Transverse colon (tissue), 4 donors: ENCODE measurements around the gene GLRX3. TPM values are rescaled to one million over a fixed set of nuclear protein-coding genes. Genes with fewer than 3 reads are reported as not detected.

Source experiments
- DNase-seq: peaks from one replicate; pipeline ENCODE4 v3.0.0-alpha.2; 2019
- H3K27ac ChIP-seq, 4 donors: fragments of 200-600 bp; sonication (generic); 2 replicates each; pipeline ENCODE4 v1.5.1; 2016 to 2018; ENCODE audit warnings: inconsistent platforms in 4 of 4
- H3K27me3 ChIP-seq: fragments of 200-600 bp; sonication (generic); 2 replicates; pipeline ENCODE4 v1.5.1; 2017; ENCODE audit warnings: inconsistent platforms
- H3K36me3 ChIP-seq, 4 donors: fragments of 200-600 bp; sonication (generic); 2 replicates each; pipeline ENCODE4 v1.5.1; 2017 to 2019; ENCODE audit warnings: inconsistent platforms in 4 of 4
- H3K4me1 ChIP-seq, 4 donors: fragments of 200-600 bp; sonication (generic); 2 replicates each; pipeline ENCODE4 v1.5.1; 2017 to 2020; ENCODE audit warnings: inconsistent platforms in 4 of 4
- H3K4me3 ChIP-seq, 4 donors: fragments of 200-600 bp; sonication (generic); 1 replicate in 1 of 4; 2 replicates in 3 of 4; pipeline versions ENCODE4 v1.5.1 to v1.6.1; 2017 to 2019; ENCODE audit warnings: inconsistent platforms in 4 of 4
- H3K9me3 ChIP-seq, 2 donors: fragments of 200-600 bp; sonication (generic); 2 replicates each; pipeline ENCODE4 v1.5.1; 2017 to 2019; ENCODE audit warnings: inconsistent platforms in 2 of 2
- EP300 ChIP-seq: sonication (generic); formaldehyde crosslinking; IDR thresholded peaks from one replicate; pipeline ENCODE4 v1.6.1; 2017; ENCODE audit warnings: antibody characterized with exemption, low read depth
- POLR2A ChIP-seq: fragments of 450-650 bp; IDR thresholded peaks from one replicate; pipeline ENCODE4 v1.6.1; 2016; ENCODE audit warnings: antibody characterized with exemption, mild to moderate bottlenecking, moderate library complexity
- POLR2AphosphoS5 ChIP-seq, 3 donors: sonication (generic); formaldehyde crosslinking; IDR thresholded peaks; one replicate each; pipeline ENCODE4 v1.6.1; 2016; ENCODE audit warnings: antibody characterized with exemption in 3 of 3
- WGBS, 2 donors: methylation state at CpG; one replicate each; pipeline ENCODE4 v1.1.5; 2018; ENCODE audit warnings: low coverage in 1 of 2; 5-methylcytosine and 5-hydroxymethylcytosine counted together
- in situ Hi-C, 4 donors: fragments of 200-750 bp; cut with MboI; loops; one replicate each; pipeline versions ENCODE4 v1.15.0 to v1.15.1; 2017; ENCODE audit warnings: low sequenced_read_pairs in 3 of 4, low pct_ligation_motif_present in 1 of 4, low pct_unique_long_range_greater_than_20kb in 1 of 4
- intact Hi-C: fragments of 100-400 bp; cut with DNase I; formaldehyde crosslinking; loops from one replicate; pipeline ENCODE4 v1.15.1; 2023; ENCODE audit warnings: low total_unique reads
- total RNA-seq, 4 donors: library from RNA; depleted of rRNA; stranded (reverse); fragments of >200 nt; gene quantifications; one replicate each; pipeline ENCODE4 v1.1.0, GENCODE V29; 2016
- TF ChIP-seq, protein P1 (sequence below), 5 experiments: fragments of 200-600 bp in 3 of 5; fragments of 450-650 bp in 2 of 5; sonication (generic) in 3 of 5; IDR thresholded peaks; 1 replicate in 2 of 5; 2 replicates in 3 of 5; pipeline ENCODE4 v1.5.1; 2016 to 2017; ENCODE audit warnings: antibody characterized with exemption in 5 of 5, inconsistent platforms in 3 of 5, mild to moderate bottlenecking in 2 of 5, moderate library complexity in 1 of 5

GLRX3 gene
- total RNA-seq, 4 donors from 2014 or later: 32.7 to 38.2 (median 34.3) TPM

DNA sequence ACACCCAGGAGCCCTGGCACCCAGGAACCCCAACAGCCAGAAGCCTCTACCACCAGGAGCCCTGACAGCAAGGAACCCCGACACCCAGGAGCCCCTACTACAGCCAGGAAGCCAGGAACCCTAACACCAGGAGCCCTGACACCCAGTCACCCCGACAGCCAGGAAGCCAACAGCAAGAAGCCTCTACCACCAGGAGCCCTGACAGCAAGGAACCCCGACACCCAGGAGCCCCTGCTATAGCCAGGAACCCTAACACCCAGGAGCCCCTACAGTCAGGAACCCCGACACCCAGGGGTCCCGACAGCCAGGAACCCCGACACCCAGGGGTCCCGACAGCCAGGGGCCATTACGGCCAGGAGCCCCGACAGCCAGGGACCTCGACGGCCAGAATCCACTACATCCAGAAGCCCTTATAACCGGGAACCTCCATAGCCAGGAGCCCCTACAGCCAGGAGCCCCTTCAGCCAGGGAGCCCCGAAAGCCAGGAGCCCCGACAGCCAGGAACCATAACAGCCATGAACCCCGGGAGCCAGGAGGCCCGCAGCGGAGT lies 440 bp upstream of the GLRX3 start:
- intact Hi-C loops (loop anchor here (2.0 kb wide), 1 partner anchor 25 kb away; the partner anchor contains the start of gene C10orf143), in situ Hi-C loops (no loop called here)
- WGBS, 2 donors: 8% methylated on average over 8 of the region's 17 CpGs; no CpG with 5 or more reads in 1 of the 2 donors
- no peaks in the 10 kb centered on the region for H3K27me3 ChIP-seq
- H3K27ac ChIP-seq: peak overlapping the region; percentile 82 to 90 (median 87)
- no peaks in the 10 kb centered on the region for H3K9me3 ChIP-seq
- TF ChIP-seq POLR2A (no peak), POLR2AphosphoS5 (IDR thresholded peaks at IDR 0.05) (no peak), EP300 (no peak)
- TF ChIP-seq, protein P1, sequence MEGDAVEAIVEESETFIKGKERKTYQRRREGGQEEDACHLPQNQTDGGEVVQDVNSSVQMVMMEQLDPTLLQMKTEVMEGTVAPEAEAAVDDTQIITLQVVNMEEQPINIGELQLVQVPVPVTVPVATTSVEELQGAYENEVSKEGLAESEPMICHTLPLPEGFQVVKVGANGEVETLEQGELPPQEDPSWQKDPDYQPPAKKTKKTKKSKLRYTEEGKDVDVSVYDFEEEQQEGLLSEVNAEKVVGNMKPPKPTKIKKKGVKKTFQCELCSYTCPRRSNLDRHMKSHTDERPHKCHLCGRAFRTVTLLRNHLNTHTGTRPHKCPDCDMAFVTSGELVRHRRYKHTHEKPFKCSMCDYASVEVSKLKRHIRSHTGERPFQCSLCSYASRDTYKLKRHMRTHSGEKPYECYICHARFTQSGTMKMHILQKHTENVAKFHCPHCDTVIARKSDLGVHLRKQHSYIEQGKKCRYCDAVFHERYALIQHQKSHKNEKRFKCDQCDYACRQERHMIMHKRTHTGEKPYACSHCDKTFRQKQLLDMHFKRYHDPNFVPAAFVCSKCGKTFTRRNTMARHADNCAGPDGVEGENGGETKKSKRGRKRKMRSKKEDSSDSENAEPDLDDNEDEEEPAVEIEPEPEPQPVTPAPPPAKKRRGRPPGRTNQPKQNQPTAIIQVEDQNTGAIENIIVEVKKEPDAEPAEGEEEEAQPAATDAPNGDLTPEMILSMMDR (IDR thresholded peaks at IDR 0.05): no peak
- peak overlapping the region; percentile 65 to 100 (median 86) for H3K4me3 ChIP-seq
- H3K4me1 ChIP-seq: peaks cover 14 to 39% (median 22%) of the 10 kb centered on the region in 4 donors
- no peaks in the 10 kb centered on the region for H3K36me3 ChIP-seq
- no peak for DNase-seq

DNA sequence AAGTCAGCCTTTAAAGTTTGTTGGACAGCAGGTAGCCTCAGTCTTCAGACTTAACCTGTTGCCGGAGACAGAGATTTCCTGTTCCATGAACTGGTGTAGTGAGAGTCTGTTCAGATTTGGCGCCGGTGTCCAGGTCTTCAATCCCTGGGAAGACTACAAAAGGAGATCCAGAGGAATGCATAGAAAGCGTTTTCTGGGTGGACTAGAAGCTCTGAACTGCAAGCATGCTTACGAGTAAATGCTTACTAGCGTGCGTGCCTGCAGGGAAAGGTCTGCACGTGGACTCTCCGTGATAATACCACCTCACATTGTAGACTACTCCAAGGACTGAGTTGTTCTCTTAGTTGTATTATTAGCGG lies 878 bp downstream of the GLRX3 start:
- H3K36me3 ChIP-seq: no peaks in the 10 kb centered on the region
- in situ Hi-C loops: no loop called here
- no peaks in the 10 kb centered on the region for H3K27me3 ChIP-seq
- H3K9me3 ChIP-seq: no peaks in the 10 kb centered on the region
- peaks cover 22 to 50% (median 24%) of the 10 kb centered on the region in 4 donors for H3K4me1 ChIP-seq
- WGBS, 2 donors: 1% methylated on average over 10 of the region's 10 CpGs; no CpG with 5 or more reads in 1 of the 2 donors
- peak overlapping the region; percentile 65 to 100 (median 86) for H3K4me3 ChIP-seq
- H3K27ac ChIP-seq: peak overlapping the region; percentile 82 to 90 (median 87)
- intact Hi-C loops: loop anchor here (2.0 kb wide), 1 partner anchor 26 kb away; the partner anchor contains the start of gene C10orf143
- no peak for DNase-seq
- TF ChIP-seq POLR2A (no peak), EP300 (no peak), POLR2AphosphoS5 (IDR thresholded peaks at IDR 0.05) (no peak)
- TF ChIP-seq, protein P1 (IDR thresholded peaks at IDR 0.05): no peak

DNA sequence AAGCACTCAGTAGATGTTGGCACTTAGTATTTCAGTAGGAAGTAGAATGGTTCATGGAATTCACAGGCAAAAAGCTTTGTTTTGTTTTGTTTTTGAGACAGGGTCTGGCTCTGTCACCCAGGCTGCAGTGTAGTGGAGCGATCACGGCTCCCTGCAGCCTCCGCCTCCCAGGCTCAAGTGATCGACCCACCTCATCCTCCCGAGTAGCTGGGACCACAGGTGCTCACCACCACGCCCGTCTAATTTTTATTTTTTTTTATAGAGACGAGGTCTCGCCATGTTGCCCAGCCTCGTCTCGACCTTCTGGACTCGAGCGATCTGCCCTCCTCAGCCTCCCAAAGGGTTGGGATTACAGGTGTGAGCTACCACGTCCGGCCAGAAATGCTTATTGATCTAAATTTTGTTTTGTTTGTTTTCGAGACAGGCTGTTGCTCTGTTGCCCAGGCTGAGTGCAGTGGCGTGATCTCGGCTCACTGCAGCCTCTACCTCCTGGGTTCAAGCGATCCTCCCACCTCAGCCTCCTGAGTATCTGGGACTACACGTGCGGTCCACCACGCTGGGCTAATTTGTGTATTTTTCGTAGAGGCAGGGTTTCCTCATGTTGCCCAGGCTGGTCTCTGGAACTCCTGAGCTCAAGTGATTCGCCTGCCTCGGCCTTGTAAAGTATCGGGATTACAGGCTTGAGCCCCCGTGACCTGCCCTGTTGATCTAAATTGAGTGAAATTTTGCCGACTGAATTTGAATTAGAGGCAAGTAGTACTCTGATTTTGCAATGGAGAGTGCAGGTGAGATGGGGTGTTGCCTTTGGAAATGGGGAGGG lies 1.7 kb downstream of the GLRX3 start:
- peak overlapping the region in 3 of 4 donors; percentile 65 to 100 (median 72) for H3K4me3 ChIP-seq
- intact Hi-C loops (loop anchor here (2.0 kb wide), 1 partner anchor 27 kb away; the partner anchor contains the start of gene C10orf143), in situ Hi-C loops (no loop called here)
- DNase-seq: no peak
- H3K4me1 ChIP-seq: peaks cover 22 to 57% (median 24%) of the 10 kb centered on the region in 4 donors
- no peaks in the 10 kb centered on the region for H3K9me3 ChIP-seq
- no peak for TF ChIP-seq POLR2AphosphoS5 (IDR thresholded peaks at IDR 0.05)
- TF ChIP-seq EP300: no peak
- no peaks in the 10 kb centered on the region for H3K36me3 ChIP-seq
- H3K27ac ChIP-seq: peak overlapping the region in 1 of 4 donors; percentile 82
- no peaks in the 10 kb centered on the region for H3K27me3 ChIP-seq
- WGBS, 2 donors: 78 to 88% methylated on average over 1 to 28 of the region's 28 CpGs

DNA sequence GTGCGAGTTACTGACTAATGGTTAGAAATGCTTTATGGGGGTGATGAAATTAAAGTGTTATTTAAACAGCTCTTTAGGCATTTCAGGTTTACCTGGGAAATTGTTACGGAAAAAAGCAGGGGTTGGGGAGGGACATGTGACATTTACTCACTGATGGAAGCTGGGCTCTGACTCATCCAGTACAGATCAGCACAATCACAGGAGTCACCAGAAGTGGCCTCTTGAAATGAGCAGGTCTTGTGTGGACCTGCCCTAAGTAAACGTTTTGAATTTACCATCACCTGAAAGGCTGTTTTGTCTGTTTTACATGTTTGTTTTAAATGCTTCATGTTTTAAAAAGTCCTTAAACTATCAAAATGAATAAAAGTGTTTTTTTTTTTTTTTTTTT lies 2.3 kb downstream of the GLRX3 start:
- Histone ChIP-seq H3K36me3 (no peaks in the 10 kb centered on the region), H3K4me1 (peaks cover 22 to 57% (median 24%) of the 10 kb centered on the region in 4 donors), H3K27me3 (no peaks in the 10 kb centered on the region), H3K4me3 (no peak overlapping the region), H3K9me3 (no peaks in the 10 kb centered on the region), H3K27ac (no peak overlapping the region)
- TF ChIP-seq POLR2A (no peak), EP300 (no peak), POLR2AphosphoS5 (IDR thresholded peaks at IDR 0.05) (no peak)
- TF ChIP-seq, protein P1 (IDR thresholded peaks at IDR 0.05): no peak
- DNase-seq: no peak
- in situ Hi-C loops: no loop called here
- intact Hi-C loops: no loop called here
- 54 to 56% methylated on average over 3 of the region's 3 CpGs for WGBS, 2 donors
